Sigmoid colon (tissue), 3 donors: ENCODE results near the gene IGF2BP2.

Source experiments
- CTCF ChIP-seq, 4 experiments: fragments of 450-650 bp in 3 of 4; fragments of 200-600 bp in 1 of 4; IDR thresholded peaks; one replicate each; pipeline ENCODE4 v1.5.1; 2016 to 2019; ENCODE audit warnings: antibody characterized with exemption in 4 of 4, mild to moderate bottlenecking in 3 of 4, moderate library complexity in 2 of 4
- POLR2A ChIP-seq, 2 donors: fragments of 450-650 bp; IDR thresholded peaks; one replicate each; pipeline ENCODE4 v1.6.1; 2016; ENCODE audit warnings: antibody characterized with exemption in 2 of 2, mild to moderate bottlenecking in 2 of 2, moderate library complexity in 2 of 2

- TF ChIP-seq CTCF (IDR thresholded peaks at IDR 0.05) (no peak), POLR2A (IDR thresholded peaks at IDR 0.05) (no peak)
Observed at GRCh38 chr3:185640308-185640707, 184.5 kb downstream of the IGF2BP2 start.
